HEK293 (cell line): ENCODE results near the gene SPACA9.

Source experiments
- CTCF ChIA-PET: fragments of 350-600 bp; formaldehyde crosslinking; extraction: SDS; loops from one replicate; lab custom pipeline; 2021; ENCODE audit warnings: antibody characterized with exemption; lab: Yijun Ruan, JAX
- POLR2A ChIA-PET: fragments of 300-600 bp; formaldehyde crosslinking; extraction: SDS; loops from one replicate; lab custom pipeline; 2020; ENCODE audit warnings: antibody characterized with exemption, inconsistent platforms; lab: Yijun Ruan, JAX
- H3K27ac ChIP-seq: fragments of 200-500 bp; sonication (Bioruptor generic); 2 replicates; pipeline ENCODE4 v1.5.1; 2014; ENCODE audit warnings: low read depth, low read length, control low read depth, inconsistent platforms; ENCODE audit errors: extremely low read depth
- H3K36me3 ChIP-seq, 2 experiments: fragments of 200-500 bp in 1 of 2; sonication (Bioruptor generic) in 1 of 2; 1 replicate in 1 of 2; 2 replicates in 1 of 2; pipeline ENCODE4 v1.5.1; 2014 to 2017; ENCODE audit warnings: inconsistent platforms in 2 of 2, low read length in 2 of 2; ENCODE audit not compliant: control insufficient read depth in 2 of 2, insufficient read depth in 1 of 2
- H3K4me1 ChIP-seq: fragments of 200-500 bp; sonication (Bioruptor generic); 2 replicates; pipeline ENCODE4 v1.5.1; 2014; ENCODE audit warnings: mild to moderate bottlenecking, low read length, inconsistent platforms; ENCODE audit not compliant: control insufficient read depth, insufficient read depth
- H3K4me3 ChIP-seq: 2 replicates; pipeline ENCODE4 v1.5.1; 2011; ENCODE audit warnings: low read depth, mild to moderate bottlenecking, control low read depth, low read length, moderate library complexity
- H3K9me3 ChIP-seq: fragments of 200-500 bp; sonication (Bioruptor generic); 2 replicates; pipeline ENCODE4 v1.5.1; 2014; ENCODE audit warnings: low read depth, low read length, inconsistent platforms; ENCODE audit not compliant: control insufficient read depth, insufficient read depth
- MZF1 ChIP-seq: fragments of 450-650 bp; formaldehyde crosslinking; IDR thresholded peaks from 2 replicates; pipeline ENCODE4 v1.5.1; 2017; ENCODE audit warnings: missing biosample characterization, missing genetic modification characterization, borderline replicate concordance
- SCRT2 ChIP-seq: fragments of 450-650 bp; formaldehyde crosslinking; IDR thresholded peaks from 2 replicates; pipeline ENCODE4 v1.5.1; 2016; ENCODE audit warnings: missing biosample characterization, missing genetic modification characterization
- ZEB2 ChIP-seq: fragments of 450-650 bp; formaldehyde crosslinking; IDR thresholded peaks from 2 replicates; pipeline ENCODE4 v1.5.1; 2016; ENCODE audit warnings: missing biosample characterization, missing genetic modification characterization
- ZNF138 ChIP-seq: fragments of 450-650 bp; formaldehyde crosslinking; IDR thresholded peaks from 2 replicates; pipeline ENCODE4 v1.5.1; 2016; ENCODE audit warnings: missing biosample characterization, missing genetic modification characterization, borderline replicate concordance
- ZNF155 ChIP-seq: fragments of 450-650 bp; formaldehyde crosslinking; IDR thresholded peaks from 2 replicates; pipeline ENCODE4 v1.5.1; 2016; ENCODE audit warnings: missing biosample characterization, missing genetic modification characterization
- ZNF184 ChIP-seq: fragments of 450-650 bp; IDR thresholded peaks from 2 replicates; pipeline ENCODE4 v1.5.1; 2018; ENCODE audit warnings: missing biosample characterization, mild to moderate bottlenecking, missing genetic modification characterization
- ZNF302 ChIP-seq: fragments of 450-650 bp; formaldehyde crosslinking; IDR thresholded peaks from 2 replicates; pipeline ENCODE4 v1.5.1; 2016; ENCODE audit warnings: missing biosample characterization, missing genetic modification characterization, low read depth
- ZNF394 ChIP-seq: fragments of 450-650 bp; formaldehyde crosslinking; IDR thresholded peaks from 2 replicates; pipeline ENCODE4 v1.5.1; 2016; ENCODE audit warnings: missing biosample characterization, missing genetic modification characterization, mild to moderate bottlenecking, moderate library complexity, borderline replicate concordance
- ZNF416 ChIP-seq: fragments of 450-650 bp; formaldehyde crosslinking; IDR thresholded peaks from 2 replicates; pipeline ENCODE4 v1.5.1; 2016; ENCODE audit warnings: missing biosample characterization, missing genetic modification characterization
- ZNF423 ChIP-seq: fragments of 450-650 bp; formaldehyde crosslinking; IDR thresholded peaks from 2 replicates; pipeline ENCODE4 v1.5.1; 2016; ENCODE audit warnings: missing biosample characterization, missing genetic modification characterization
- ZNF558 ChIP-seq: fragments of 450-650 bp; formaldehyde crosslinking; IDR thresholded peaks from 2 replicates; pipeline ENCODE4 v1.5.1; 2016; ENCODE audit warnings: missing biosample characterization, missing genetic modification characterization
- ZNF623 ChIP-seq: fragments of 450-650 bp; formaldehyde crosslinking; IDR thresholded peaks from 2 replicates; pipeline ENCODE4 v1.5.1; 2016; ENCODE audit warnings: missing biosample characterization, missing genetic modification characterization
- ZNF677 ChIP-seq: fragments of 450-650 bp; IDR thresholded peaks from 2 replicates; pipeline ENCODE4 v1.5.0; 2018; ENCODE audit warnings: missing biosample characterization, mild to moderate bottlenecking, missing genetic modification characterization, moderate library complexity
- ZNF701 ChIP-seq: fragments of 450-650 bp; formaldehyde crosslinking; IDR thresholded peaks from 2 replicates; pipeline ENCODE4 v1.5.1; 2016; ENCODE audit warnings: missing biosample characterization, missing genetic modification characterization
- ZNF776 ChIP-seq: fragments of 450-650 bp; formaldehyde crosslinking; IDR thresholded peaks from 2 replicates; pipeline ENCODE4 v1.5.0; 2017; ENCODE audit warnings: missing biosample characterization, missing genetic modification characterization, borderline replicate concordance
- ZSCAN23 ChIP-seq: fragments of 450-650 bp; formaldehyde crosslinking; IDR thresholded peaks from 2 replicates; pipeline ENCODE4 v1.5.1; 2016; ENCODE audit warnings: missing biosample characterization, missing genetic modification characterization
- TF ChIP-seq, protein P1 (sequence below): fragments of 450-650 bp; formaldehyde crosslinking; IDR thresholded peaks from 2 replicates; pipeline ENCODE4 v1.5.1; 2016; ENCODE audit warnings: missing biosample characterization, missing genetic modification characterization
- TF ChIP-seq, protein P2 (sequence below): fragments of 450-650 bp; formaldehyde crosslinking; IDR thresholded peaks from 2 replicates; pipeline ENCODE4 v1.5.1; 2016; ENCODE audit warnings: missing biosample characterization, missing genetic modification characterization
- TF ChIP-seq, protein P3 (sequence below): fragments of 450-650 bp; formaldehyde crosslinking; IDR thresholded peaks from 2 replicates; pipeline ENCODE4 v1.5.1; 2016; ENCODE audit warnings: missing biosample characterization, missing genetic modification characterization
- TF ChIP-seq, protein P4 (sequence below): fragments of 450-650 bp; IDR thresholded peaks from 2 replicates; pipeline ENCODE4 v1.5.1; 2018; ENCODE audit warnings: missing biosample characterization, mild to moderate bottlenecking, missing genetic modification characterization
- TF ChIP-seq, protein P5 (sequence below): fragments of 450-650 bp; formaldehyde crosslinking; IDR thresholded peaks from 2 replicates; pipeline ENCODE4 v1.5.1; 2017; ENCODE audit warnings: missing biosample characterization, missing genetic modification characterization

Gene SPACA9

DNA sequence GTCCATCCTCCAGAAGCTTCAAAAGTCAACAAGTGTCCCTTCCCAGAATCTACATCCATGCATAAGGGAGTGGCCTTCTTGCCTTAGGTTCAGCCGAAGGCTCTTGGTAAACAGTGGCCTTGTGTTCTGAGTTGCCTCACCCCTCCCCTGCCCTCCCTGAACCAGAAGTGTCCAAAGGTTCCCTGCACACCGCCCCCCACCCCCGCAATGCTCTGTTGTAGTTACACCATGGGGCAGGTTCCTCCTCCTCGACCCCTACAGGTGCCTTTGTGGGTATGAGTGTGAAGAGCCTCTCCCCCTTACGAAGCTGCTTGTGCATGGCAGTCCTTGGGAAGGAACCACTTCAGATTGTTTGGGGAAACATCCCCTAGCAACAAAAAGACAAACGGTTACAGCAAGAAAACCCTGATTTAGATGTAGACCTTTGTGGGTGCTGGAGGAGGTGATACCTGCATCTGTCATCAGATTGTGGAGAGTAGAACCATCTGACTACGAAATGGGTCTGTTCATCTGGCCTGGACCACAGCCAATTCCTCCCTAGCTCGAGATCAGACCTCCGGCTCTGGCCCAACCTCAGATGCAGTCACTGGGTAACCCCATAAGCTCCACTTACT is 7.1 kb downstream of the SPACA9 start:
- Histone ChIP-seq H3K4me1 (no peaks in the 10 kb centered on the region), H3K4me3 (no peak overlapping the region)
- POLR2A ChIA-PET, result interaction anchor here (0.6 kb wide), 1 partner anchor 43 kb away, joined by 3 read pairs; no protein-coding TSS in a partner anchor
- no peak for TF ChIP-seq ZNF302 (tag by site-specific recombination)
- no peak for TF ChIP-seq ZEB2 (tag by site-specific recombination)
- no peak for TF ChIP-seq ZNF394 (tag by site-specific recombination)
- TF ChIP-seq ZNF416, result no peak
- no peak for TF ChIP-seq ZNF558 (tag by site-specific recombination)
- TF ChIP-seq ZNF155 (tag by site-specific recombination), result no peak
- TF ChIP-seq SCRT2 (tag by site-specific recombination), result peak; percentile 79
- no peak for TF ChIP-seq ZNF701 (tag by site-specific recombination)
- TF ChIP-seq ZSCAN23, result no peak
- no peak for TF ChIP-seq ZNF776 (tag by site-specific recombination)
- TF ChIP-seq ZNF677 (tag by site-specific recombination), result no peak
- no peak for TF ChIP-seq ZNF623
- TF ChIP-seq, protein P1, sequence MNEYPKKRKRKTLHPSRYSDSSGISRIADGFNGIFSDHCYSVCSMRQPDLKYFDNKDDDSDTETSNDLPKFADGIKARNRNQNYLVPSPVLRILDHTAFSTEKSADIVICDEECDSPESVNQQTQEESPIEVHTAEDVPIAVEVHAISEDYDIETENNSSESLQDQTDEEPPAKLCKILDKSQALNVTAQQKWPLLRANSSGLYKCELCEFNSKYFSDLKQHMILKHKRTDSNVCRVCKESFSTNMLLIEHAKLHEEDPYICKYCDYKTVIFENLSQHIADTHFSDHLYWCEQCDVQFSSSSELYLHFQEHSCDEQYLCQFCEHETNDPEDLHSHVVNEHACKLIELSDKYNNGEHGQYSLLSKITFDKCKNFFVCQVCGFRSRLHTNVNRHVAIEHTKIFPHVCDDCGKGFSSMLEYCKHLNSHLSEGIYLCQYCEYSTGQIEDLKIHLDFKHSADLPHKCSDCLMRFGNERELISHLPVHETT (tag by site-specific recombination), result no peak
- TF ChIP-seq, protein P2, sequence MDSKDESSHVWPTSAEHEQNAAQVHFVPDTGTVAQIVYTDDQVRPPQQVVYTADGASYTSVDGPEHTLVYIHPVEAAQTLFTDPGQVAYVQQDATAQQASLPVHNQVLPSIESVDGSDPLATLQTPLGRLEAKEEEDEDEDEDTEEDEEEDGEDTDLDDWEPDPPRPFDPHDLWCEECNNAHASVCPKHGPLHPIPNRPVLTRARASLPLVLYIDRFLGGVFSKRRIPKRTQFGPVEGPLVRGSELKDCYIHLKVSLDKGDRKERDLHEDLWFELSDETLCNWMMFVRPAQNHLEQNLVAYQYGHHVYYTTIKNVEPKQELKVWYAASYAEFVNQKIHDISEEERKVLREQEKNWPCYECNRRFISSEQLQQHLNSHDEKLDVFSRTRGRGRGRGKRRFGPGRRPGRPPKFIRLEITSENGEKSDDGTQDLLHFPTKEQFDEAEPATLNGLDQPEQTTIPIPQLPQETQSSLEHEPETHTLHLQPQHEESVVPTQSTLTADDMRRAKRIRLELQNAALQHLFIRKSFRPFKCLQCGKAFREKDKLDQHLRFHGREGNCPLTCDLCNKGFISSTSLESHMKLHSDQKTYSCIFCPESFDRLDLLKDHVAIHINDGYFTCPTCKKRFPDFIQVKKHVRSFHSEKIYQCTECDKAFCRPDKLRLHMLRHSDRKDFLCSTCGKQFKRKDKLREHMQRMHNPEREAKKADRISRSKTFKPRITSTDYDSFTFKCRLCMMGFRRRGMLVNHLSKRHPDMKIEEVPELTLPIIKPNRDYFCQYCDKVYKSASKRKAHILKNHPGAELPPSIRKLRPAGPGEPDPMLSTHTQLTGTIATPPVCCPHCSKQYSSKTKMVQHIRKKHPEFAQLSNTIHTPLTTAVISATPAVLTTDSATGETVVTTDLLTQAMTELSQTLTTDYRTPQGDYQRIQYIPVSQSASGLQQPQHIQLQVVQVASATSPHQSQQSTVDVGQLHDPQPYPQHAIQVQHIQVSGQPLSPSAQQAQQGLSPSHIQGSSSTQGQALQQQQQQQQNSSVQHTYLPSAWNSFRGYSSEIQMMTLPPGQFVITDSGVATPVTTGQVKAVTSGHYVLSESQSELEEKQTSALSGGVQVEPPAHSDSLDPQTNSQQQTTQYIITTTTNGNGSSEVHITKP, result peak; percentile 86
- TF ChIP-seq ZNF184 (tag by site-specific recombination), result no peak
- TF ChIP-seq, all 188 proteins: peak for 2
- H3K27ac ChIP-seq, result no peak overlapping the region
- H3K36me3 ChIP-seq, result no peaks in the 10 kb centered on the region
- H3K9me3 ChIP-seq, result no peaks in the 10 kb centered on the region
- CTCF ChIA-PET, result interaction anchor here (0.7 to 1.2 kb wide), 2 partner anchors 85 to 104 kb away, joined by 3 read pairs; no protein-coding TSS in a partner anchor

DNA sequence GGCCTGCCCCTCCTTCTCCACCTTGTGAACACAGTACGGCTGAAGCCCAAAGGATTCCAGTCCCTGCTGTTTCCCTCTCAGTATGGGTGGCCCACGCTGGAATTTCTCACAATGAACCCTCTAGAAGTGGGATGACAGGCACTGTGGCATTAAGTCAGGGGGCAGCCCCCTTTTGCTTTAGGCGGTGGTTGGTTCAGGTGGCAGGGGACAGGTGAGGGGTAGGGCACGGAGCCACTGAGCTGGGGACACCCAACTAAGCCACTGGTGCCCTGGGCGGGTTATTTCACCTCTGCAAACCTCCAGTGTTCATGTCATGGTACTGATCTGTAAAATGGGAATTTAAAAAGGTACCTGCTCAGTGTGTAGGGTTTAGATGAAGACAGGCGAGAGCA is 7.6 kb downstream of the SPACA9 start:
- H3K4me1 ChIP-seq, result no peaks in the 10 kb centered on the region
- H3K27ac ChIP-seq, result no peak overlapping the region
- TF ChIP-seq ZNF138 (tag by site-specific recombination) (no peak), ZNF394 (tag by site-specific recombination) (no peak), ZNF423 (tag by site-specific recombination) (no peak), MZF1 (tag by site-specific recombination) (no peak)
- TF ChIP-seq, protein P3, sequence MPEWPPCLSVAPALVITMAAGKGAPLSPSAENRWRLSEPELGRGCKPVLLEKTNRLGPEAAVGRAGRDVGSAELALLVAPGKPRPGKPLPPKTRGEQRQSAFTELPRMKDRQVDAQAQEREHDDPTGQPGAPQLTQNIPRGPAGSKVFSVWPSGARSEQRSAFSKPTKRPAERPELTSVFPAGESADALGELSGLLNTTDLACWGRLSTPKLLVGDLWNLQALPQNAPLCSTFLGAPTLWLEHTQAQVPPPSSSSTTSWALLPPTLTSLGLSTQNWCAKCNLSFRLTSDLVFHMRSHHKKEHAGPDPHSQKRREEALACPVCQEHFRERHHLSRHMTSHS (tag by site-specific recombination), result no peak
- TF ChIP-seq, protein P4, sequence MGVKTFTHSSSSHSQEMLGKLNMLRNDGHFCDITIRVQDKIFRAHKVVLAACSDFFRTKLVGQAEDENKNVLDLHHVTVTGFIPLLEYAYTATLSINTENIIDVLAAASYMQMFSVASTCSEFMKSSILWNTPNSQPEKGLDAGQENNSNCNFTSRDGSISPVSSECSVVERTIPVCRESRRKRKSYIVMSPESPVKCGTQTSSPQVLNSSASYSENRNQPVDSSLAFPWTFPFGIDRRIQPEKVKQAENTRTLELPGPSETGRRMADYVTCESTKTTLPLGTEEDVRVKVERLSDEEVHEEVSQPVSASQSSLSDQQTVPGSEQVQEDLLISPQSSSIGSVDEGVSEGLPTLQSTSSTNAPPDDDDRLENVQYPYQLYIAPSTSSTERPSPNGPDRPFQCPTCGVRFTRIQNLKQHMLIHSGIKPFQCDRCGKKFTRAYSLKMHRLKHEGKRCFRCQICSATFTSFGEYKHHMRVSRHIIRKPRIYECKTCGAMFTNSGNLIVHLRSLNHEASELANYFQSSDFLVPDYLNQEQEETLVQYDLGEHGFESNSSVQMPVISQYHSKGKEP, result no peak
- TF ChIP-seq, protein P5, sequence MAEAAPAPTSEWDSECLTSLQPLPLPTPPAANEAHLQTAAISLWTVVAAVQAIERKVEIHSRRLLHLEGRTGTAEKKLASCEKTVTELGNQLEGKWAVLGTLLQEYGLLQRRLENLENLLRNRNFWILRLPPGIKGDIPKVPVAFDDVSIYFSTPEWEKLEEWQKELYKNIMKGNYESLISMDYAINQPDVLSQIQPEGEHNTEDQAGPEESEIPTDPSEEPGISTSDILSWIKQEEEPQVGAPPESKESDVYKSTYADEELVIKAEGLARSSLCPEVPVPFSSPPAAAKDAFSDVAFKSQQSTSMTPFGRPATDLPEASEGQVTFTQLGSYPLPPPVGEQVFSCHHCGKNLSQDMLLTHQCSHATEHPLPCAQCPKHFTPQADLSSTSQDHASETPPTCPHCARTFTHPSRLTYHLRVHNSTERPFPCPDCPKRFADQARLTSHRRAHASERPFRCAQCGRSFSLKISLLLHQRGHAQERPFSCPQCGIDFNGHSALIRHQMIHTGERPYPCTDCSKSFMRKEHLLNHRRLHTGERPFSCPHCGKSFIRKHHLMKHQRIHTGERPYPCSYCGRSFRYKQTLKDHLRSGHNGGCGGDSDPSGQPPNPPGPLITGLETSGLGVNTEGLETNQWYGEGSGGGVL (tag by site-specific recombination), result no peak
- H3K9me3 ChIP-seq, result no peaks in the 10 kb centered on the region
- no peaks in the 10 kb centered on the region for H3K36me3 ChIP-seq
- ChIA-PET POLR2A (no interaction called here), CTCF (interaction anchor here (0.7 to 2.3 kb wide), 3 partner anchors 16 to 105 kb away, joined by 3 to 9 read pairs (median 3); no protein-coding TSS in a partner anchor)
- H3K4me3 ChIP-seq, result no peak overlapping the region
